ENCODE data around the gene GPATCH1. TPM values are rescaled to one million over a fixed set of nuclear protein-coding genes. Genes with fewer than 3 reads are reported as not detected.

Gene GPATCH1
- total RNA-seq, 3 donors from 2014 or later (not counting 1 experiment from before 2014, with no cell fraction given) = 9.1 to 15.0 (median 12.7) TPM

- WGBS (ENCODE audit: insufficient coverage) = 91% methylated on average over 1 of the region's 1 CpG
- no peaks in the 10 kb centered on the region for H3K36me3 Mint-ChIP-seq
- peaks cover 0 to 4% of the 10 kb centered on the region in 2 donors for H3K9me3 Mint-ChIP-seq
- peaks cover 16 to 23% of the 10 kb centered on the region in 2 donors for H3K4me1 Mint-ChIP-seq
- Histone ChIP-seq H3K27ac (ENCODE audit: low read length) (no peak overlapping the region), H3K27me3 (ENCODE audit: control insufficient read depth, insufficient read depth, low read length) (no peaks in the 10 kb centered on the region), H3K4me3 (ENCODE audit: low read length) (no peak overlapping the region), H3K9me3 (ENCODE audit: control insufficient read depth, insufficient read depth, low read length) (no peaks in the 10 kb centered on the region), H3K36me3 (ENCODE audit: control insufficient read depth, insufficient read depth, low read length) (no peaks in the 10 kb centered on the region), H3K4me1 (ENCODE audit: control insufficient read depth, insufficient read depth, low read length) (no peaks in the 10 kb centered on the region)
- DNase-seq (no peak), ATAC-seq (no peak)
- intact Hi-C loops (cut with micrococcal nuclease) = no loop called here
- TF ChIP-seq CTCF (IDR thresholded peaks at IDR 0.05) = no peak
- H3K27ac Mint-ChIP-seq = no peak overlapping the region
- no peak overlapping the region for H3K4me3 Mint-ChIP-seq
- H3K27me3 Mint-ChIP-seq (ENCODE audit: low read depth in 2 of 2) = no peaks in the 10 kb centered on the region
Observed at GRCh38 chr19:33167438-33167837, 86.5 kb downstream of the GPATCH1 start.

GRCh38 chr19:33168528-33168927 lies 87.5 kb downstream of the GPATCH1 start:
- Mint-ChIP-seq H3K27ac (no peak overlapping the region), H3K4me1 (peaks cover 19 to 34% of the 10 kb centered on the region in 2 donors), H3K36me3 (no peaks in the 10 kb centered on the region), H3K27me3 (ENCODE audit: low read depth in 2 of 2) (no peaks in the 10 kb centered on the region), H3K4me3 (no peak overlapping the region), H3K9me3 (peaks cover 0 to 4% of the 10 kb centered on the region in 2 donors)
- TF ChIP-seq CTCF (IDR thresholded peaks at IDR 0.05) = no peak
- intact Hi-C loops (cut with micrococcal nuclease) = no loop called here
- WGBS (ENCODE audit: insufficient coverage) = 80% methylated on average over 1 of the region's 1 CpG
- H3K9me3 ChIP-seq (ENCODE audit: control insufficient read depth, insufficient read depth, low read length) = no peaks in the 10 kb centered on the region
- peaks cover 9% of the 10 kb centered on the region for H3K4me1 ChIP-seq (ENCODE audit: control insufficient read depth, insufficient read depth, low read length)
- H3K27ac ChIP-seq (ENCODE audit: low read length) = no peak overlapping the region
- H3K36me3 ChIP-seq (ENCODE audit: control insufficient read depth, insufficient read depth, low read length) = no peaks in the 10 kb centered on the region
- DNase-seq = no peak
- no peaks in the 10 kb centered on the region for H3K27me3 ChIP-seq (ENCODE audit: control insufficient read depth, insufficient read depth, low read length)
- H3K4me3 ChIP-seq (ENCODE audit: low read length) = no peak overlapping the region
- no peak for ATAC-seq

- H3K4me3 ChIP-seq (ENCODE audit: low read length) = no peak overlapping the region
- 100% methylated on average over 1 of the region's 1 CpG for WGBS (ENCODE audit: insufficient coverage)
- Mint-ChIP-seq H3K27me3 (ENCODE audit: low read depth in 2 of 2) (no peaks in the 10 kb centered on the region), H3K36me3 (no peaks in the 10 kb centered on the region), H3K4me3 (no peak overlapping the region), H3K9me3 (peaks cover 0 to 4% of the 10 kb centered on the region in 2 donors), H3K4me1 (peaks cover 33 to 44% of the 10 kb centered on the region in 2 donors), H3K27ac (no peak overlapping the region)
- intact Hi-C loops (cut with micrococcal nuclease) = no loop called here
- H3K27me3 ChIP-seq (ENCODE audit: control insufficient read depth, insufficient read depth, low read length) = no peaks in the 10 kb centered on the region
- peaks cover 29% of the 10 kb centered on the region for H3K4me1 ChIP-seq (ENCODE audit: control insufficient read depth, insufficient read depth, low read length)
- DNase-seq (no peak), ATAC-seq (no peak)
- no peak for TF ChIP-seq CTCF (IDR thresholded peaks at IDR 0.05)
- H3K36me3 ChIP-seq (ENCODE audit: control insufficient read depth, insufficient read depth, low read length) = no peaks in the 10 kb centered on the region
- H3K27ac ChIP-seq (ENCODE audit: low read length) = no peak overlapping the region
- no peaks in the 10 kb centered on the region for H3K9me3 ChIP-seq (ENCODE audit: control insufficient read depth, insufficient read depth, low read length)
Observed at GRCh38 chr19:33171222-33171795, 90.3 kb downstream of the GPATCH1 start.

- intact Hi-C loops (cut with micrococcal nuclease) = no loop called here
- Histone ChIP-seq H3K27me3 (ENCODE audit: control insufficient read depth, insufficient read depth, low read length) (no peaks in the 10 kb centered on the region), H3K4me3 (ENCODE audit: low read length) (no peak overlapping the region), H3K27ac (ENCODE audit: low read length) (no peak overlapping the region), H3K36me3 (ENCODE audit: control insufficient read depth, insufficient read depth, low read length) (no peaks in the 10 kb centered on the region), H3K9me3 (ENCODE audit: control insufficient read depth, insufficient read depth, low read length) (no peaks in the 10 kb centered on the region), H3K4me1 (ENCODE audit: control insufficient read depth, insufficient read depth, low read length) (peaks cover 29% of the 10 kb centered on the region)
- no peak overlapping the region for H3K4me3 Mint-ChIP-seq
- no peak for TF ChIP-seq CTCF (IDR thresholded peaks at IDR 0.05)
- no peak for ATAC-seq
- WGBS (ENCODE audit: insufficient coverage) = 92% methylated on average over 6 of the region's 6 CpGs
- peaks cover 39 to 50% of the 10 kb centered on the region in 2 donors for H3K4me1 Mint-ChIP-seq
- peaks cover 0 to 4% of the 10 kb centered on the region in 2 donors for H3K9me3 Mint-ChIP-seq
- peaks cover 5% of the 10 kb centered on the region for H3K36me3 Mint-ChIP-seq
- peaks cover 3 to 5% of the 10 kb centered on the region in 2 donors for H3K27me3 Mint-ChIP-seq (ENCODE audit: low read depth in 2 of 2)
- DNase-seq = no peak
- peak overlapping the region; percentile 9 to 29 for H3K27ac Mint-ChIP-seq
Observed at GRCh38 chr19:33171916-33172359, 91.0 kb downstream of the GPATCH1 start.

Measured in natural killer cell (primary cell).